GM10248 (cell line): ENCODE data around the gene OVCA2.

Source experiments
- CTCF ChIA-PET: fragments of 300-600 bp; sonication (Branson Sonifier 250); formaldehyde crosslinking; extraction: SDS; loops from one replicate; lab custom pipeline; 2021; ENCODE audit warnings: antibody characterized with exemption; lab: Yijun Ruan, JAX
- POLR2A ChIA-PET: fragments of 350-650 bp; sonication (Branson Sonifier 250); formaldehyde crosslinking; extraction: SDS; loops from one replicate; lab custom pipeline; 2020; ENCODE audit warnings: antibody characterized with exemption; lab: Yijun Ruan, JAX
- DNase-seq: peaks from one replicate; pipeline ENCODE4 v3.0.0; 2012; ENCODE audit errors: extremely low spot score
- CTCF ChIP-seq: IDR thresholded peaks from 2 replicates; pipeline ENCODE4 v1.5.1; 2012; ENCODE audit warnings: mild to moderate bottlenecking, low read depth; ENCODE audit errors: extremely low read depth, missing control alignments, control extremely low read depth

Gene OVCA2

GRCh38 chr17:2056206-2057174, 14.7 kb downstream of the OVCA2 start:
- DNase-seq: peak; percentile 50
- TF ChIP-seq CTCF: peak; percentile 35
- POLR2A ChIA-PET: interaction anchor here (0.6 to 1.3 kb wide), 6 partner anchors 12 to 273 kb away, joined by 3 to 10 read pairs (median 4); no protein-coding TSS in a partner anchor
- CTCF ChIA-PET: interaction anchor here (0.8 to 8.9 kb wide), 22 partner anchors 12 to 326 kb away, joined by 3 to 205 read pairs (median 14); partner anchors contain the start of genes SMG6 and SRR

GRCh38 chr17:2057175-2057759, 15.4 kb downstream of the OVCA2 start:
- POLR2A ChIA-PET: interaction anchor here (1.0 to 1.8 kb wide), 6 partner anchors 11 to 246 kb away, joined by 3 to 10 read pairs (median 6); partner anchors contain the start of genes SMG6 and SRR
- no peak for DNase-seq
- CTCF ChIA-PET: interaction anchor here (0.7 to 8.9 kb wide), 26 partner anchors 11 to 353 kb away, joined by 3 to 205 read pairs (median 8); partner anchors contain the start of genes SMG6 and SRR
- TF ChIP-seq CTCF: no peak

- DNase-seq: no peak
- POLR2A ChIA-PET: interaction anchor here (0.7 to 1.8 kb wide), 5 partner anchors 164 to 246 kb away, joined by 3 to 8 read pairs (median 5); partner anchors contain the start of genes SMG6 and SRR
- CTCF ChIA-PET: interaction anchor here (0.7 to 8.9 kb wide), 36 partner anchors 11 to 352 kb away, joined by 3 to 205 read pairs (median 5); partner anchors contain the start of genes SMG6, SRR and TSR1
- no peak for TF ChIP-seq CTCF
These were observed 16.2 kb downstream of the OVCA2 start for GRCh38 chr17:2057760-2058585.

- POLR2A ChIA-PET: interaction anchor here (0.7 to 1.8 kb wide), 5 partner anchors 163 to 245 kb away, joined by 3 to 8 read pairs (median 5); partner anchors contain the start of genes SMG6 and SRR
- DNase-seq: peak; percentile 78
These were observed 17.0 kb downstream of the OVCA2 start for GRCh38 chr17:2058586-2059546.

More at GRCh38 chr17:2058586-2059546, 17.0 kb downstream of the OVCA2 start:
- peak; percentile 97 for TF ChIP-seq CTCF
- CTCF ChIA-PET: interaction anchor here (0.7 to 8.9 kb wide), 36 partner anchors 10 to 352 kb away, joined by 3 to 205 read pairs (median 5); partner anchors contain the start of genes SMG6, SRR and TSR1
